ENCODE results near the gene BMAL1.

Gene BMAL1

GRCh38 chr11:13280777-13281176 is 3.2 kb downstream of the BMAL1 start:
- TF ChIP-seq CTCF (IDR thresholded peaks at IDR 0.05; ENCODE audit: low read depth, low read length, missing control alignments), result no peak
- DNase-seq (ENCODE audit: extremely low read depth, low read depth), result no peak
- H3K4me3 ChIP-seq (replicated peaks; ENCODE audit: low read depth, low read length), result no peak overlapping the region

- DNase-seq (ENCODE audit: extremely low read depth, low read depth), result no peak
- H3K4me3 ChIP-seq (replicated peaks; ENCODE audit: low read depth, low read length), result no peak overlapping the region
- no peak for TF ChIP-seq CTCF (IDR thresholded peaks at IDR 0.05; ENCODE audit: low read depth, low read length, missing control alignments)
Measured at GRCh38 chr11:13283636-13284035, 6.0 kb downstream of the BMAL1 start.

GRCh38 chr11:13284776-13285588 is 7.4 kb downstream of the BMAL1 start:
- DNase-seq (ENCODE audit: extremely low read depth, low read depth), result no peak
- no peak overlapping the region for H3K4me3 ChIP-seq (replicated peaks; ENCODE audit: low read depth, low read length)
- no peak for TF ChIP-seq CTCF (IDR thresholded peaks at IDR 0.05; ENCODE audit: low read depth, low read length, missing control alignments)

- no peak for TF ChIP-seq CTCF (IDR thresholded peaks at IDR 0.05; ENCODE audit: low read depth, low read length, missing control alignments)
- DNase-seq (ENCODE audit: extremely low read depth, low read depth), result no peak
- H3K4me3 ChIP-seq (replicated peaks; ENCODE audit: low read depth, low read length), result no peak overlapping the region
Measured at GRCh38 chr11:13286279-13286821, 8.8 kb downstream of the BMAL1 start.

GRCh38 chr11:13287036-13287435 is 9.4 kb downstream of the BMAL1 start:
- no peak for DNase-seq (ENCODE audit: extremely low read depth, low read depth)
- TF ChIP-seq CTCF (IDR thresholded peaks at IDR 0.05; ENCODE audit: low read depth, low read length, missing control alignments), result no peak
- no peak overlapping the region for H3K4me3 ChIP-seq (replicated peaks; ENCODE audit: low read depth, low read length)

- H3K4me3 ChIP-seq (replicated peaks; ENCODE audit: low read depth, low read length), result no peak overlapping the region
- no peak for TF ChIP-seq CTCF (IDR thresholded peaks at IDR 0.05; ENCODE audit: low read depth, low read length, missing control alignments)
- DNase-seq (ENCODE audit: extremely low read depth, low read depth), result no peak
Measured at GRCh38 chr11:13287681-13288080, 10.1 kb downstream of the BMAL1 start.

Measured in HFF-Myc (cell line).